ENCODE data around the gene CBX2.

CBX2 gene

GRCh38 chr17:79814127-79814973, 36.4 kb downstream of the CBX2 start:
- no peak for DNase-seq

- peak; percentile 57 for DNase-seq
Observed at GRCh38 chr17:79814974-79815835, 37.3 kb downstream of the CBX2 start.

- no peak for DNase-seq
Observed at GRCh38 chr17:79815836-79816461, 38.0 kb downstream of the CBX2 start.

- no peak for DNase-seq
Observed at GRCh38 chr17:79818026-79818758, 40.2 kb downstream of the CBX2 start.

GRCh38 chr17:79819085-79819484, 41.1 kb downstream of the CBX2 start:
- DNase-seq: no peak

- DNase-seq: no peak
Observed at GRCh38 chr17:79819534-79820276, 41.8 kb downstream of the CBX2 start.

- DNase-seq: no peak
Observed at GRCh38 chr17:79820959-79821330, 43.0 kb downstream of the CBX2 start.

- no peak for DNase-seq
Observed at GRCh38 chr17:79821331-79822095, 43.6 kb downstream of the CBX2 start.

- DNase-seq: no peak
Observed at GRCh38 chr17:79822583-79823124, 44.7 kb downstream of the CBX2 start.

- DNase-seq: no peak
Observed at GRCh38 chr17:79824234-79824633, 46.3 kb downstream of the CBX2 start.

- DNase-seq: no peak
Observed at GRCh38 chr17:79824893-79825579, 47.1 kb downstream of the CBX2 start.

- DNase-seq: no peak
Observed at GRCh38 chr17:79825580-79825921, 47.6 kb downstream of the CBX2 start.

GRCh38 chr17:79826204-79826680, 48.3 kb downstream of the CBX2 start:
- DNase-seq: no peak

- DNase-seq: no peak
Observed at GRCh38 chr17:79826841-79827578, 49.1 kb downstream of the CBX2 start.

GRCh38 chr17:79829004-79829403, 51.1 kb downstream of the CBX2 start:
- DNase-seq: no peak

GRCh38 chr17:79829457-79829856, 51.5 kb downstream of the CBX2 start:
- no peak for DNase-seq

- no peak for DNase-seq
Observed at GRCh38 chr17:79830303-79830702, 52.4 kb downstream of the CBX2 start.

- no peak for DNase-seq
Observed at GRCh38 chr17:79830763-79831264, 52.9 kb downstream of the CBX2 start.
